ENCODE measurements around the gene POU4F1.

The POU4F1 gene

GRCh38 chr13:78606471-78607408, 3.4 kb upstream of the POU4F1 start:
- no peak for DNase-seq

DNA sequence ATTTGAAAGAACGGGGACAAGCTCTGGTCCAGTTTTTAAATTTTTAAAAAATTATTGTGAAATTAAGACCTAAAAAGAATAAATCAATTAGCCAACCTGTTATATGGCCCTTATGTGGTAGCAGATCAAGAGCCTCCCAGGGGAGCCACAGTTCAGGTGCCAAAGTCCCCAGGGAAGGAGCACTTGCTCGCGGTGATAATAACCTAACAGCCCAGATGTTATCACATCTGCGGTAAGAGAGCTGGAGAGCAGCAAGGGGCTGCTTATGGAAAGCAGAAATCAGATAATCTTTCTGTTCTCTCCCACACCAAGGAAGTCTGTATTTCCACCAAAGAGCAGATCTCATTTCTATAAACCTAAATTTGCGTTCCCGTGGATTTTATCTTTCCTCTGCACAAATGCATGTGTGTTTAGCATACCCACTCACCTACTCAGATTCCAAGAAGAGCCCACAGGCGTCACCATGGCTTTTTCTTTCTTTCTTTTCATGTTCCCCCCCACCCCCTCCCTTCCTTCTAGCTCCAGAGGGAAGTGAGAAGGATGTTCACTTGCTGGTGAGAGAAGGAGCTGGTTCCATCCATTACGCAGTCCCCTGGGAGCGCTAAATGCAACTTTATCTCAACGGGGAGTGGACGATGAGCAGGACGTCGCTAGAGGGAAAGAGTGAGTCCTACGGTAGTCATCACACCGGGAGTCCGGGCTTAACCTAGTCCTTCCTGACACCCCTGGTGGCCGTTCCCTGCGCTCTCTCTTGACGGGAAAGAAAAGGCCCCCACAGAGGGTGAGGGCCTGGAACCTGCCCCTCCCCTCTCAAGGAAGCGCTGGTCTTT, 1.6 kb upstream of the POU4F1 start:
- DNase-seq: no peak

GRCh38 chr13:78602561-78603239, 652 bp downstream of the POU4F1 start:
- DNase-seq: no peak

- DNase-seq: no peak
These were observed 1.3 kb downstream of the POU4F1 start for GRCh38 chr13:78601874-78602560.

DNA sequence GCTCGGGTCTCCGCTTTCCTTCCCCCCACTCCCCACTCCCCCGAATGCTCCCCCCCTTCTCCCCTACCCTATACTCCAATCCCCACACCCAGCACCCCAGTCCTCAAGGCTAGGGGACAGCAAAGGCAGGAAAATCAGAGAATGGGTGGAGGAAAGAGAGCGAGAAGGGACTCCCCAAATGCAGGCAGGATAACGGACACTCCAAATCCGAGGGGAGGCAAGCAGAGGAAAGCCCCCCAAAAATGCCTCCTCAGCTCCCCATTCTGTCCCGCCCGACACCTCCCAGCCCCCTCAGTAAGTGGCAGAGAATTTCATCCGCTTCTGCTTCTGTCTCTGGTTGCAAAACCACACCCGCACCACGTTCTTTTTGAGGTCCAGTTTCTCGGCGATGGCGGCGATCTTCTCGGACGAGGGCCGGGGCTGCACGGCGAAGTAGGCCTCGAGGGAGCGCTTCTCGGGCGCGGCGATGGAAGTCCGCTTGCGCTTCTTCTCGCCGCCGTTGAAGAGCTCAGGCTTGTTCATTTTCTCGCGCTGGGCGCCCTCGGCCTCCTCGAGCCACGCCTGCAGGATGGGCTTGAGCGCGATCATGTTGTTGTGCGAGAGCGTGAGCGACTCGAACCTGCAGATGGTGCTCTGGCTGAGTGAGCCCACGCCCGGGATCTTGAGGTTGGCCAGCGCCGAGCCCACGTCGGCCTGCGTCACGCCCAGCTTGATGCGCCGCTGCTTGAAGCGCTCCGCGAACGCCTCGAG, 2.1 kb downstream of the POU4F1 start:
- no peak for DNase-seq

DNA sequence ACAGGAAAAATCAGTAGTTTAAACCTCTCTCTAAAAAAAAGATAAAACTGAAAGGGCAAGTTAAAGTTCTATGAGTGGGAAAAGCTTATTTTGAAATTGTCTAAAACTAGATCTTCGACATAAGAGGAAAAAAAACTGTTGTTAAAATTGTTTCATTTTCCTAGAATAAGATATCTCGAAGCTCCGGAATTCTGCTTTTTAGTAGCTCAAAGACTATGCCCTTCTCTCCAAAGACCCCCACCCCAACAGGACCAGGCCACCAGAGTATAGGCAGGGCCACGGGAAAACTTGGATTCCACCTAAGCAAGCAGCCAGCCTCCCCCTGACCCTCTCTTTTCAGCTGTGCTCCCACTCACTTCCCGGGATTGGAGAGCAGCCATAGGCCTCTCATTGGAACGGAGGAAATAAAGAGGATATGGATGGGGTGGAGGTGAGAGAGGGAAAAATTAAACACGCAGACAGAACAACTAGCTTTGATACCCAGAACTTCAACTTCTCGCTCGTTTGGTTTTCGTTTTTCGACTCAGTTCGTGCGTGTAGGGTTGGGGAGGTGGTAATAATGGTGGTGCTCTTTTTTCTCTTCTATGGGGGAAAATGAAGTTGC, 3.0 kb downstream of the POU4F1 start:
- DNase-seq: no peak

DNA sequence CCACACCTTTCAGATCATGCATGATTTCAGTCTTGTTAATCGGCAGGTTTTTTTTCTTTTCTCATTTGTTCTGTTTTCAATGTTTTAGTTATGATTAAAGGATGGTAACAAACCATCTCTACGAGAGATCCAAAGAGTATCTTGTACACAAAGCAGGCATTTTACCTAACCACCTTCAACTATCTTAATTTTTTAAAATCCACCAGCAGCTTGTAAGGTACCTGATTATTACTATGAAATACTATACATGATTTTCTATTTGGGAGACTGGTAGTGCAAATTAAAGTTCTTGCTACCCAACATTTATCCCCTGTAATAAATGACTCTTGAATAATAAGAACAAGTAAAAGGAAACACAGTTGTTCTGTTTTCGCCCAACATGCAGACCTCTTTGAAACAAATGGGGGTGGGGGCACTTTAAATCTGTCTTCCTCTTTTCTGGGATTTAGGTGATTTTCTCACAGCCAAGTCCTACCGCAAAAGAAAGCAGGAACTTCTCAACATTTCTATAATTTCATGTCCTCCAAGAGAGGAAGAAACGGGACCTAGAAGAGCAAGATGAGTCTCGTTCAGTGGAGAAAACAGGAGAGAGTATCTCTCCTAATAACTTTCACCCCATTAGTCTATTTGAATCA, 3.6 kb downstream of the POU4F1 start:
- no peak for DNase-seq

GRCh38 chr13:78598966-78599644, 4.2 kb downstream of the POU4F1 start:
- no peak for DNase-seq

GRCh38 chr13:78598116-78598781, 5.1 kb downstream of the POU4F1 start:
- no peak for DNase-seq

DNA sequence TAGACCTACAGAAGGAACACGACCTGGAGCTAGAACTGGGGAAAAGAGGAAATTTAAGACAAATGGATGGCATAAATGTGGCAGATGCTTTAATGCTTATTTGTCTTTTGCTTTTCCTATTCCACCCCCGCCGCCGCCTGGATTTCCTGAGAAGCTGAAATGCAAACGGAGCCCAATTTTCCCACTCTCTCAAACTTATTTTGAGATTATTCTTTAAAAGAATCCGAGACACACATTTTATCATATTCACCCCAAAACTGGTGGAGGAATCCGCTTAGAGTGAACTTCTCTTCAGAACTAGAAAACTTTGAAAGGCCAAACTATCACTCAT, 5.8 kb downstream of the POU4F1 start:
- no peak for DNase-seq

GRCh38 chr13:78596736-78597601, 6.4 kb downstream of the POU4F1 start:
- DNase-seq: no peak

DNA sequence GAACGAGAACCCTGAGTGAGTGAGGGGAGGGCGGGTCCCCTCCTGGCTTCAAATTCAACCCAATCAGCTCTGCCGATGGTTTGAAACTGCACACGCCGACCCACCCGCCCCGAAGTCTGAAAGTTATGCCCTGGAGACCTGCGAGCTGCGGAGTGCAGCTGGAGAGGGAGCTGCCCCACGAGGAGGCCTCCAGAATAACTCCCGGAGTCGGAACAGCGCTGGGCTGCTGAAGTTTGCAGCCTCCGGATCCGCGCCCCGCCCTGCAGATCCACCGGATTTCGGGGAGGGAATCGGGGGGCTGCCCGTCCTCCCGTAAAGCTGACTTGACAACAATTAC, 7.0 kb downstream of the POU4F1 start:
- DNase-seq: no peak

GRCh38 chr13:78595495-78596398, 7.6 kb downstream of the POU4F1 start:
- DNase-seq: no peak

DNA sequence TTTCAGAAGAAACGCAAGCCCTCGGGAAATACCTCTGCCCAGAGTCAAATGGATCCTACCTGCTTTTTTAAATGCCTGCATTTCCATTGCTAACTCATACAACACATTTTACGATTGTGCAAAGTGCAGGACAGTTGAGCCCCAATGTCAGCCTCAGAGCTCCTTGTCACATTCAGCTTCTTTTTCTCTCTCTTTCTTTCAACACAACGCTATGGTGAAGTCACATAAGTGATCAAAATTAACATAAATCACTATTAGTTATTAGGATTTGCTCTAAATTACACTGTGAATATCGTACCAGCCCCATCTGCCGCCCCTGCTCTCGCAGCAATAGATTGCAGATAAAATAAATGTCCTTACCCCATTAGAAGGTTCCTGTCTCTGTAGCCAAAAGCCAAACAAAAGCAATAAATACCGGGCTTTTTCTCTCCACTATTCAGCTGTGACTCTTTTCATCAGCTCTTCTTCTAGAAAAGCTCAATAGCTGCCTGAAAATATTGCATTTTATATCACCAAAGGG, 8.8 kb downstream of the POU4F1 start:
- no peak for DNase-seq

GRCh38 chr13:78593652-78594455, 9.5 kb downstream of the POU4F1 start:
- DNase-seq: no peak

GRCh38 chr13:78593129-78593528, 10.2 kb downstream of the POU4F1 start:
- DNase-seq: no peak

DNA sequence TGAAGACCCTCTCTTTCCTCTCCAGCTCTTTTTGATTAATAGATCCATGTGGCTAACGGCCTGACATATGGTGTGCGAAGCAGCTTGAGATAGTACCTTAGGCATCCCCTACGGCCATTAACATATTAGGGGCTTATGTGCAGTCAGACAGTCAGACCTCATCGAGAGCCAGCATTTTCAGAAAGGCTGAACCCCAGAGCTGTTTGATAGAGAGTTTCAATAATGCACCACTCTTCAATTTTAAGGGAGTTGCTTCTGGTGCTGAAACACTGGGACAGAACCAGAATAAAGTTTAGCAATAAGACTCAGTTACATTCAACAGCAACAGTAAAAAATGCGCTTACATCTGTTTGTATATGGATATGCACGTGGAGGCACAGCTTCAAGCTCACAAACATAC, 10.8 kb downstream of the POU4F1 start:
- DNase-seq: no peak
